ENCODE results near the gene CST9L.

Gene CST9L

DNA sequence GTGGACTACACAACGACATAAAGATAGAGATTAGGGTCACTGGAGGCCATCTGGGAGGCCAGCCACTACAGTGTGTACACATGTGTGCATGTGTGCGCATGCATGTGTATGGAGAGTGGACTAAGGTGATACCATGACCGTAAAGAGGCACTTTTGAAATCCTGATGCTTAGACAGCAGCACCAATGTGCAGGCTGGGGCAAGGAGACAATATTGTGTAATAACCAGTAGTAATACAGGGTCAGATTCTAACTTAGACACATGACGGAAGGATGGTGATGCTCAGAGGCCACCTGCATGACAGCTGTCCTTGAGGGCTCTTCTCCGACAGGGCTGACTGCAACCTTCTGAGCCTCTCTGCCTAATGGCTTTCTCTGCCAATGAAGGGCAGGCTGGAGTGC lies 25.5 kb downstream of the CST9L start:
- no peak for DNase-seq

DNA sequence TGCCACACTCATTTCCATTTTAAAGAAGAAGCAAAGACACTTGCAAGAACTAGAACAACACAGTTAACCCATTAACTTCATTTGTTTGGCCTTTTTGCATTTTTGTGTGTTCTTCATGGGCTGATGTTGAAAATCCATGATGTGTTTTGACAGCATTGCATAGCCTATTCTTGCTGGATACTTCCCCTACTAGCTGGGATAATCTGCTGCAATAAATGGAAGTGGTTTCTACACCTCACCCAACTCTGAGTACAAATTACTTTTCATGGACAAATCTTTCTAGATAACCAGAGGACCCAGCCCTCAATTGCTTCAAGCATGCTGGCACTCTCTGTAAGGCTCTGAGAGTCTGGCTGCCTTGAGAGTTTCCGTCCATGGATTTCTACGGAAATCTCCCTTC lies 26.5 kb downstream of the CST9L start:
- DNase-seq = no peak

DNA sequence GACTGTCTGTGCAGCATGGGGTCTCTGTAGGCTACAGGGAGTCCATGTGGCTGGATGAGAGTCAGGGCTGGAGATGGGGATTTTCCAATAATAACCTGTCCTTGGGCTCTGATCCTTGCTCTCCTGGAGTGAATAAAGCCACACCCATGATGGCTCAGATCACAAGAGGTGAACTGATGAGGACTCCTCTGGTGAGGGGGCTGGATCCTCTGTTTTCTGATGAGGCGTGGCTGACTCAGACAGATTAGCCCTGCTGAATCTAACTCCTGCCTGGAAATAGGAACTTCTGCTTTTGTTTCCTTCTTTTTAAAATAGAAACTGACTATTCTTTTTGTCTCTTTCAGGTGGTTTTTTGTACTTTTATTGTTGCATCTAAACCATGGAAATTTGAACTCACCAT lies 27.0 kb downstream of the CST9L start:
- DNase-seq = no peak

DNA sequence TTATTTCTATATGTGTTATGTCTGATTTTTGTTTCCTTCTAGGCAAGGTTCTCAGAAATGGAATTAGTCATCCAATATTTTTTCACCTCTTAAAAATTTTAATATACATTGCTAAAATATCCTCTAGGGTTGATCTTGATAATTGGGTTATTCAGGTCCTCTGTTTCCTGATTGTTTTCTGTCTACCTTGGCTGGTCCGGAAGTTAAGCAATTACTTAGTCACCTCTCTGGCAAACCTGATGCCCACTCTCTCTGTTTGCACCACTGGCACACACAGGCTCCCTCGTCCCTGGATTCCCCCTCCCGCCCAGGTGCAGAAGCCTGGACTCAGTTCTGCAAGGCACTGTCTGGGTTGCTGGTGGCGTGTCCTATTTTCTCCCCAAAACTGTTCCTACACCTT lies 27.7 kb downstream of the CST9L start:
- no peak for DNase-seq

DNA sequence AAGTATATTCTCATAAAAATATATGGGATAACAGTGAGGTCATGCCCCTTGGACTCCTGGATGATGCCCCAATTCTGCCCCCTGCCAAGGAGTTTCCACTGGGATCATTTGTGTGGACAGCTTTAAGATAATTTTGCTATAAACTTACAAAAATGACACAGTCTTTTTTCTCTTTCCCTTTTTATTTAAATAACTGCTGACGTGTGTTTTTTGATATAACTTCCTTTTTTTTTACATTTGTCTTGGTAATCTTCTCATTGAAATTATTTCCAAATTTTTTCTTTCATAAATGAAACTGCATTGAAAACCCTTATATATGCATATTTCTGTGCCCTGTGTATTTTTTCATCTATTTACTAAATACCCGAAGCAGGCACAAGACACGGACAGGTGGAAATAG lies 31.3 kb downstream of the CST9L start:
- no peak for DNase-seq

DNA sequence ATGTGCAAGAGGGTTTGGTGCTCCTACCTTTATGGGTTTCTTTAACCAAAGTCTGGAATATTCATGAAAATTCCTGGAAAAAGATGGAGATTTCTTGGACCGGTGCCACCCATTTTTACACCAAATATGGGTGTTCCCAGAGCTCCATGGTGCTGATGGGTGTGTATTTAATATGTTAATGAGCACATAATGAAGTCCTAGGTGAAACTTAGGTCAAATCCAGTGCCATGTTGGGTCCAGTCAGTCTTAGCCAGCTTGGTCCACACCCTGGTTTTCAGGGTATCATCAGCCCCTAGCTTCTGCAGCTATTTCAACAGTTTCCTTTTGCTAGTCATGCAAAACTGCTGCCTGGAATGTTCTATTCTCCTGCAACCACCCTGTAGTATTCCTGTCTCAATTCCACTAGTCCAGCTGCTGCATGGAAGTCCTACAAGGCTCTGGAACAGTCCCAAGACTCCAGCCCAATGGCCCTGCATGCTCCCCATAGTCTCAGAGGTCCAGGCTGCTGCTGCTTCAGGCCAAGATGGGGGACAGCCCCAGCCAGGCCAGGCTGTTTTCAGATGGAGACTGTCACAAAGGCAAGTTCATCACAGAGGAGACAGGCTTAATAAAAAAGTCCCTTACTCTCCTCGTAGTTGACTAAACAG lies 31.8 kb downstream of the CST9L start:
- DNase-seq = no peak

DNA sequence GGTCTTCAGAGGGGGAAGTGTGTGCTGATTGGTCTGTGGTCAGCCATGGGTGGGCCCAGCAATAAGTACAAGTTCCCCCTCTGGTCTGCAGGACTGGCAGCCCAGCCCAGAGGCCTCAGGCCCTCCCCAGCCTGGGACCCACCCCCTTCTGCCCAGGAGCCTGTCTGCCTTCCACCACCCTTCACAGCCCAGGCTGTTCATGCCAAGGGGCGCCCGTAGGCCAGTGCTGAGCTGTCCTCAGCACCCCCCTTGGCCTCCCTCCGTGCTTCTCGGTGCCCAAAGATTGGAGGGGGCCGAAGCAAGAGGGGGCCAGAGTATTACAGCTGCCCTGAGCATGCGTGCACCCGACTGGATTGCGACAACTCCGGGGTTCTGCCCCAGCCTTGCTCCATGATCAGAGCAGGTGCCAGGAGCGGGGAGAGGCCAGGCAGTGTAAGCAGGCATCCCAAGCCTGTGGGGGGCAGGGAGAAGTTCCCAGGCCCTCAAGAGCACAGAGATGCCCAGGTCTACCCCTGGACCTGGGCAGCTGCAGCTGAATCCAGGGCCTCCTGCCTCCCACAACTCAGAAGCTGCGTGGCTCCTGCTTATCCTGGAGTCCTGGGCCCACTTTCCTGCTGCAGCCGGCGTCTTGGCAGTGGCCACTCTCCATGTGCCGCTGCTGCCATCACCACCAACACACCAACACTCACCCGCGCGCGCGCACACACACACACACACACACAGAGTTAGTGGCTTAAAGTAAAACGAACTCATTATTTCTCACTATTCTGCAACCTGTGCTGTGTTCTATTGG lies 33.3 kb downstream of the CST9L start:
- DNase-seq = no peak

DNA sequence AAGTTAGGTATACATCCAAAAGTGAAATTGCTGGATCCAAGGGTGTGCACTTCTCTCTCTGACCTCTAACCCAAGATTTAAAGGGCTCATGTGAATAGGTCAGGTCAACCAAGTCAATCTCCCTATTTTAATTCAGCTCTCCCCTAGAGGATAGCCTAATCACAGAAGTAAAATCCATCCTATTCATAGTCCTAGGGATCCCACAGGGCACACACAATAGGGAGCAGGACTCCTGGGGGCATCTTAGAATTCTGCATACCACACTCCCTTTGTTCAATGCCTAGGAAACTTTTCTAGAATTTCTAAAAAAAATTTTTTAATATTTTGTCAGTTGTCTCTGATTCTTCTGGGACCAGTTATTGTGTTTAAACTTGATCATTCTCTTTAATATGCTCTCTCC lies 35.1 kb downstream of the CST9L start:
- DNase-seq = no peak

DNA sequence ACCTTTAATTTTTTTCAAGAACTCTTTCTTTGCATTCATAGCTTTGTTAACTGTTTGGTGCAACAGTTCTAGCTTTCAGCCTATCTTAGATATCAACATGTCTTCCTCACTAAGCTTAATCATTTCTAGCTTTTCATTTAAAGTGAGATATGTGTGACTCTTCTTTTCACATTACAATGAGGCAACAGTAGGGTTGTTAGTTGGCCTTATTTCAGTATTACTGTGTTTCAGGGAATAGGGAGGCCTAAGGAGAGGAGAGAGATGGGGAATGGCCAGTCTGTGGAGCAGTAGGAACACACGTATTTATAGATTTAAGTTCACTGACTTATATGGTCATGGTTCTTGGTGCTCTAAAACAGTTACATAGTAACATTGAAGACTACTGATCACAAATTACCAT lies 35.8 kb downstream of the CST9L start:
- DNase-seq = no peak

DNA sequence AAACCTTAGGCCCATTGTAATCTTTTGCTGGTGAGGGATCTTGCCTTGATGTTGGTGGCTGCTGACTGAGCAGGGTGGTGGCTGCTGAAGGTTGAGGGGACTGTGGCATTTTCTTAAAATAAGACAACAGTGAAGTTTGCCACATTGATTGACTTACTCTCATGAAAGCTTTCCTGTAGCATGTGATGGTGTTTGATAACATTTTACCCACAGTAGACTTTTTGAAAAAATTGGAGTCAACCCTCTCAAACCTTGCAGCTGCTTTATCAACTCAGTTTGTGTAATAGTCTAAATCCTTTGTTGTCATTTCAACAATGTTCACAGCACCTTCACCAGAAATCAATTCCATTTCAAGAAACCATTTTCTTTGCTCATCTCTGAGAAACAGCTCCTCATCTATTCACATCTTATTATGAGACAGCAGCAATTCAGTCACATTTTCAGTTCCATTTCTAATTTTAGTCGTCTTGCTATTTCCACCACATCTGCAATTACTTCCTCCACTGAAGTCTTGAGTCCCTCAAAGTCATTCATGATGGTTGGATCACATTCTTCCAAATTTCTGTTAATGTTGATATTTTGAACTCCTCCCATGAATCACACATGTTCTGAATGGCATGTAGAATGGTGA lies 37.2 kb downstream of the CST9L start:
- no peak for DNase-seq

DNA sequence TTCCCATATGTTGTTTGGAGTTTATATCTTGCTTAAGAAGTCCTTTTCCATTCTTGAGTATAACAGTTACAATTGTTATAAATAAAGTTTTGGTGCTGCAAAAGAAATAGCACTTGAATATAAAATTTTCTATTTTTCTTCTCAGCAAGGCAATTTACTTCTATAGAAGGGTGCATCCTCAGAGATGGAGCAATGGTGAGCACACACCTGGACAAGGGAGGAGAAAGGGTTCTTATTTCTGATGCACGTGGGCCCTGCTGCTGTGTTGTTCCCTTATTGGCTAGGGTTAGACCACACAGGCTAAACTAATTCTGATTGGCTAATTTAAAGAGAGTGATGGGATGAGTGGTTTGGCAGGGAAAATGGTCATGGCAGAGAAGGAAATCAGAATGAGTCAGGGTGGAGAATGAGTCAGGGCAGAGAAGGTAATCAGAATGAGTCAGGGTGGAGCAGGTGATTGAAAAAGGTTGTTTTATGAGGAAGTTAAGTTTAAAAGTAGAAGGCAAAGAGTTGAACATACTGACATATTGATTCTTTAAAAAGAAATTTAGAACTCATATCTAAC lies 39.3 kb downstream of the CST9L start:
- DNase-seq = no peak

DNA sequence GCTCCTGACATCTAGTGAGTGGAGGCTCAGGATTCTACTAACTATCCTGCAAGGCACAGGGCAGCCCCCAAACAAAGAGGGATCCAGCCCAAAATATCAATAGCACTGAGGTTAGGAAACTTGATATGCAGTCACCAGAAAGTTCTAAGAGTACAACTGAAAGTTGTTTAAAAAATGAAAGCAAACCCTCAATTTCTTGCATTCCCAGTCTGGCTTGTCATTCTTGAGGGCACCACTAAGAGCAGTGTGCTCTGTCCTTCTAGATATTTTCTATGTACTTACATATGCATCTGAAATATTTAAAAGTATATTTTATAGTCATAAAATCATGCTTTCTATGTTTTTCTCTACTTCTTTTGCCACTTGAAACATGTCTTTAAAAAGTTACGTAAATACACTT lies 41.4 kb downstream of the CST9L start:
- no peak for DNase-seq

DNA sequence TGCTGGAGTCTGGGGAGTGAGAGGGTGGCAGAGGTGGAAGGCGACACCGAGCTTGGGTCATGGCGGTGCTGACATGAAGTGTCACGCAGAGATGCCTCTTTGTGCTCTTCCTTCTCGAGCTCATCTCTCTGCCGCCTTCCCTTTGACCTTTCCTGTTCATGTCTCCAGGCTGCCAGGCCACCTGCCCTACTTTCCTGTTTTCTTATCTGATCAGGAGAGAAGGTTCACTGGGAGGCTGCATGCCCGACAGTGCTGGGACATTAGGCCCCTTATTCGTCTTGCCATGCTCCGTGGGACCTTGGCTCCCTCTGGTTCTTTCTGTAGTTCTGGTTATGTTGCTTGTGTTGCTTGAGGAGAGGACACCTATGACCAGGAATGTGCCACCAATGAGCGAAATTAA lies 44.1 kb downstream of the CST9L start:
- no peak for DNase-seq

DNA sequence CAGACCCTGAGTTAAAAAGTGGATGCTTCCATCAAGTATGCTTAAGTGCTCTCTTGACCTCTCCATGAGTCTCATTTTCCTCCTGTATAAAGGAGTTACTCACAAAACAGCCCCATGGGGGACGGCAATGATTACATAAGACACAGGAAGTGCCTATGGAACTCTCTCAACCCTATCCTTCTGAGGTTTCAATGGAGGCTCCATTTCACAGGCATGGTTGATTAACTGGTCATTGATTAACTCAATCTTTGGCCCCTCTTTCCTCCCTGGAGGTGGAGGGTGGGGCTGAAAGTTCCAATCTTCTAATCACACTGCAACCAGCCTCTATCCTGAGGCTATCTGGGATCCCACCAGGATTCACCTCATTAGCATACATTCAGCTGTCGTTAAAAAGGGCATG lies 48.1 kb downstream of the CST9L start:
- DNase-seq = no peak

DNA sequence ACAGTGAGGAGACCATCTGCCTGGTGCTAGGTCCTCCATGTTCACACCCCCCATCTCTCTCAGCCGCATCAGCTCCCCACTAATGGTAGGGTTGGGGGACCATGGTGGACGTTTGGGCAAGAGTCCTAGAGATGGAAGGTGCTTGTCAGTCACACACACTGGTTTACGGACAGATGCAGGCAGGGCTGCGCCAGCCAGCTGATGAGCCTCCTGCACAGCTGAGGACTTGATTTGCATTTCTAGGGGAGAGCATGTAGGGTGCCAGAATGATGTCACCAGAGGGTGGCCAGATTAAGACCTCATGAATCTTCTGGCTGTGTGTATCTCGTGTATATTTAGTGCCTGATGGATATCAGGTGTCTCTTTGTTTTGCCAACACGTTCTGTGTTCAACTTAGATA lies 48.7 kb downstream of the CST9L start:
- no peak for DNase-seq

DNA sequence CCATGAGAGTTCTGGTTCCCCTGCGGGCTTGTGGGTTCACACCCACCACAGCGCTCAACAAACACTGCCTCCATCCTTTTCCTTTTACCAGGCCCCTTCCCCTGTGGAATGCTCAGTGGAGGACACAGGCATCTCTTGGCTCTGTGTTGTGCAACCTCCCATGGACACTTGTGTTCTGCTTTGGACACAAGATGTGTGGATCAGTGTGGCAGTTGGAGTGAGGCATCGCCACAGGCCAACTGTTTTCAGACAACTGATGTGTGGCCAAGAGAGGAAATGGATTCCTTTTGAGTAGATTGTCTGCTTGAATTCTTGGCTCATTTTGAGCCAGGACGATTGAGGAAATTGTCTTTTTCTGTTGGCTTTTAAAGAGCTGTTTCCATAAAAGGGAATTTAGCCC lies 50.6 kb downstream of the CST9L start:
- DNase-seq = no peak

DNA sequence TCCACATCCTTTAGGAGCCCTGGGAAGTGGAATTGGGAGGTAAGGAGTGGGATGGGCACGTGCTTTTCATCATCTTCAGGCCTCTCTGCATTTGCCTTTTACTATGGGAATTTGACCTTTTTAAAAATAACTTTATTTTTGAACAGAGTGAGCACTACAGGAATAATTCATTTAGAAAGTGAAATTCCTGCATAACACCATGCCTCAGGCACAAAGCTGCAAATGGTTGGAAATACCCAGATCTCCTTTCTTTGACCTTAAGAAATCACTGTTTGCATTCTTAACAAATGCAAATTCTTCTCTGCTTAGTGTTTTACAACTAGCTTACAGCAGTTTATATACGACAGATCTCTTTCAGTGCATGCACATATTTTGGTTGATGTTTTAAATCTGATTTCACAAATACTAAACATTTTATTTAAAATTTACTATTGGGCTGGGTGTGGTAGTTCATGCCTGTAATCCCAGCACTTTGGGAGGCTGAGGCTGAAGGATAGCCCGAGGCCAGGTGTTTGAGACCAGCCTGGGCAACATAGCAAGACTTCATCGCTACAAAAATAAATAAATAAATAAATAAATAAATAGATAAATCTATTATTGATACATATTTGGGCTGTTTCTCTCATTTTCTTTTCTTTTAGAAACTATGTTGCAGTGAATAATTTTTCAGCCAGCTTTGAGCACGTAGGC lies 52.9 kb downstream of the CST9L start:
- no peak for DNase-seq

DNA sequence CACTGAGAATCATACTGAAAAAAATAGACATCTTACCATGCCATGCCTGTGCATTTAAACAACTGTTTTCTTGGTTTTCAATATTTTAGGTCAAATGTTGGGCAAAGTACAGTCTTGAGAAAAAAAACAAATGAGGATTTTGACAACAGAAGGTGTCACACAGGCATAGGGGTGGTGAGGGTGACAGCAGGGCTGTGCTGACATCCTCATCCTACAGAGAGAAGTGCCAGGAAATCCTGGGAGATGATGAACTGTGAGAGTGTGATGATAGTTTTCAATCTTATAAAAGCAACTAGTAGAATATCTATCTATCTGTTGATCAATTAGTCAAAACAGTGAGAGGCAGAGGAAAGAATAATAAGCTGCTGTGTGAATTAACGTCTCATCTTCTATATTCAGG lies 53.4 kb downstream of the CST9L start:
- DNase-seq = no peak

All from fibroblast of upper back skin (primary cell).